ENCODE data around the gene IPO13. TPM values are rescaled to one million over a fixed set of nuclear protein-coding genes. Genes with fewer than 3 reads are reported as not detected.
A peak's percentile ranks its signal among the peaks of the same experiment; 100 is the strongest.

The IPO13 gene
- total RNA-seq, 4 donors from 2014 or later = 19.3 to 32.4 (median 20.5) TPM

GRCh38 chr1:43963890-43964289 is 17.1 kb downstream of the IPO13 start:
- TF ChIP-seq POLR2A (IDR thresholded peaks at IDR 0.05) = no peak
- TF ChIP-seq, protein P1, sequence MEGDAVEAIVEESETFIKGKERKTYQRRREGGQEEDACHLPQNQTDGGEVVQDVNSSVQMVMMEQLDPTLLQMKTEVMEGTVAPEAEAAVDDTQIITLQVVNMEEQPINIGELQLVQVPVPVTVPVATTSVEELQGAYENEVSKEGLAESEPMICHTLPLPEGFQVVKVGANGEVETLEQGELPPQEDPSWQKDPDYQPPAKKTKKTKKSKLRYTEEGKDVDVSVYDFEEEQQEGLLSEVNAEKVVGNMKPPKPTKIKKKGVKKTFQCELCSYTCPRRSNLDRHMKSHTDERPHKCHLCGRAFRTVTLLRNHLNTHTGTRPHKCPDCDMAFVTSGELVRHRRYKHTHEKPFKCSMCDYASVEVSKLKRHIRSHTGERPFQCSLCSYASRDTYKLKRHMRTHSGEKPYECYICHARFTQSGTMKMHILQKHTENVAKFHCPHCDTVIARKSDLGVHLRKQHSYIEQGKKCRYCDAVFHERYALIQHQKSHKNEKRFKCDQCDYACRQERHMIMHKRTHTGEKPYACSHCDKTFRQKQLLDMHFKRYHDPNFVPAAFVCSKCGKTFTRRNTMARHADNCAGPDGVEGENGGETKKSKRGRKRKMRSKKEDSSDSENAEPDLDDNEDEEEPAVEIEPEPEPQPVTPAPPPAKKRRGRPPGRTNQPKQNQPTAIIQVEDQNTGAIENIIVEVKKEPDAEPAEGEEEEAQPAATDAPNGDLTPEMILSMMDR (IDR thresholded peaks at IDR 0.05) = no peak
- H3K4me3 ChIP-seq = no peak overlapping the region
- no peaks in the 10 kb centered on the region for H3K27me3 ChIP-seq
- no peak overlapping the region for H3K27ac ChIP-seq
- intact Hi-C loops (cut with DNase I) = no loop called here
- no peaks in the 10 kb centered on the region for H3K4me1 ChIP-seq
- DNase-seq = no peak
- no peaks in the 10 kb centered on the region for H3K9me3 ChIP-seq
- H3K36me3 ChIP-seq = peaks cover 6 to 87% (median 13%) of the 10 kb centered on the region in 3 donors
- 82 to 91% methylated on average over 5 of the region's 5 CpGs for WGBS, 2 donors

DNA sequence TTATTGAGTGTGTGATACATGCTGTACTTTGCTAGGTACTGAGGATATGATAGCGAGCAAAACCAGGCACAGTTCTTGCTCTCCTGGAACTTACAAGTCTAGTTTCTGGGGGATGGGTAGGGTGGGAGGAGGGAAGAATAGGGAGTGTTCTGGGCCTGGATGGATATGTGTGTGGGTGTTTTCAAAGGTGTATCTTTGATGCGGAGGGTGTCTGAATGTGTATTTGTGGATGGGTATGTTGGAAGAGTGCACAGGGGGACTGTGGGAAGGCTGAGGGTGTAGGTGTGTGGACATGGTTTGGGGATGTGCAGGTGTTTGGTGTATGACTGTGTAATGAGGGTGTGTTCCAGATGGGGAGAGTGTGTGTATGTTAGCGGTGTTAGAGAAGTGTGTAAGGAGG is 18.6 kb downstream of the IPO13 start:
- 90% methylated on average over 3 of the region's 3 CpGs for WGBS, 2 donors

GRCh38 chr1:43968348-43968948 is 21.7 kb downstream of the IPO13 start:
- Histone ChIP-seq H3K4me3 (no peak overlapping the region), H3K9me3 (no peaks in the 10 kb centered on the region), H3K36me3 (peaks cover 4 to 64% (median 8%) of the 10 kb centered on the region in 3 donors), H3K4me1 (peaks cover 9 to 26% (median 14%) of the 10 kb centered on the region in 3 donors), H3K27ac (no peak overlapping the region), H3K27me3 (no peaks in the 10 kb centered on the region)
- no peak for DNase-seq
- intact Hi-C loops (cut with DNase I) = no loop called here
- TF ChIP-seq, protein P1 (IDR thresholded peaks at IDR 0.05) = no peak
- no peak for TF ChIP-seq POLR2A (IDR thresholded peaks at IDR 0.05)
- 84 to 90% methylated on average over 6 of the region's 6 CpGs for WGBS, 2 donors

More for the DNA sequence above, 18.6 kb downstream of the IPO13 start:
- DNase-seq = no peak
- Histone ChIP-seq H3K27ac (no peak overlapping the region), H3K9me3 (no peaks in the 10 kb centered on the region), H3K4me3 (no peak overlapping the region), H3K4me1 (peaks cover 2 to 9% (median 2%) of the 10 kb centered on the region in 3 donors), H3K36me3 (peaks cover 6 to 73% (median 8%) of the 10 kb centered on the region in 3 donors), H3K27me3 (no peaks in the 10 kb centered on the region)
- intact Hi-C loops (cut with DNase I) = no loop called here
- TF ChIP-seq POLR2A (IDR thresholded peaks at IDR 0.05) = no peak
- TF ChIP-seq, protein P1 (IDR thresholded peaks at IDR 0.05) = no peak

- peaks cover 15 to 36% (median 20%) of the 10 kb centered on the region in 3 donors for H3K4me1 ChIP-seq
- peak overlapping the region in 3 of 4 donors; percentile 66 to 83 (median 74) for H3K4me3 ChIP-seq
- intact Hi-C loops (cut with DNase I) = no loop called here
- H3K9me3 ChIP-seq = no peaks in the 10 kb centered on the region
- H3K27ac ChIP-seq = peak overlapping the region in 1 of 4 donors; percentile 63
- 51 to 56% methylated on average over 7 of the region's 7 CpGs for WGBS, 2 donors
- no peak for DNase-seq
- no peaks in the 10 kb centered on the region for H3K27me3 ChIP-seq
- H3K36me3 ChIP-seq = peaks cover 5 to 54% (median 8%) of the 10 kb centered on the region in 3 donors
- TF ChIP-seq POLR2A (IDR thresholded peaks at IDR 0.05) = no peak
- TF ChIP-seq, protein P1 (IDR thresholded peaks at IDR 0.05) = no peak
These were observed 22.6 kb downstream of the IPO13 start for GRCh38 chr1:43969416-43969745.

GRCh38 chr1:43969746-43970466 is 23.2 kb downstream of the IPO13 start, which contains the start of gene DPH2:
TSS of gene DPH2 (plus strand) at chr1:43970010. CDS start at chr1:43970176, 166 bp downstream.
- Histone ChIP-seq H3K27me3 (no peaks in the 10 kb centered on the region), H3K4me3 (peak within 1 kb of the TSS; percentile 66 to 84 (median 78)), H3K36me3 (peaks cover 5 to 50% (median 8%) of the 10 kb centered on the region in 3 donors), H3K27ac (peak within 1 kb of the TSS; percentile 14 to 63 (median 45)), H3K9me3 (no peaks in the 10 kb centered on the region), H3K4me1 (peaks cover 15 to 37% (median 20%) of the 10 kb centered on the region in 3 donors)
- intact Hi-C loops (cut with DNase I) = no loop called here
- DNase-seq = peak; percentile 91
- WGBS, 2 donors = 2% methylated on average over 14 to 26 of the region's 47 CpGs
- TF ChIP-seq, protein P1 (IDR thresholded peaks at IDR 0.05) = peak in 3 of 6 experiments; percentile 17 to 32 (median 27)
- TF ChIP-seq POLR2A (IDR thresholded peaks at IDR 0.05) = no peak

Data from esophagus squamous epithelium (tissue), 5 donors.